HG02870 (cell line): ENCODE data around the gene CDK11A.
"Not testable (repeated sequence)": the region's sequence is repeated elsewhere in the genome, so short reads cannot be mapped to it uniquely, and the experiment has no call there.

Experiments
- ATAC-seq: cut with Tn5 transposase; IDR thresholded peaks from one replicate; pipeline ENCODE4 v1.9.1; 2021; ENCODE audit warnings: mild to moderate bottlenecking, moderate library complexity; ENCODE audit not compliant: unreplicated experiment

CDK11A gene

DNA sequence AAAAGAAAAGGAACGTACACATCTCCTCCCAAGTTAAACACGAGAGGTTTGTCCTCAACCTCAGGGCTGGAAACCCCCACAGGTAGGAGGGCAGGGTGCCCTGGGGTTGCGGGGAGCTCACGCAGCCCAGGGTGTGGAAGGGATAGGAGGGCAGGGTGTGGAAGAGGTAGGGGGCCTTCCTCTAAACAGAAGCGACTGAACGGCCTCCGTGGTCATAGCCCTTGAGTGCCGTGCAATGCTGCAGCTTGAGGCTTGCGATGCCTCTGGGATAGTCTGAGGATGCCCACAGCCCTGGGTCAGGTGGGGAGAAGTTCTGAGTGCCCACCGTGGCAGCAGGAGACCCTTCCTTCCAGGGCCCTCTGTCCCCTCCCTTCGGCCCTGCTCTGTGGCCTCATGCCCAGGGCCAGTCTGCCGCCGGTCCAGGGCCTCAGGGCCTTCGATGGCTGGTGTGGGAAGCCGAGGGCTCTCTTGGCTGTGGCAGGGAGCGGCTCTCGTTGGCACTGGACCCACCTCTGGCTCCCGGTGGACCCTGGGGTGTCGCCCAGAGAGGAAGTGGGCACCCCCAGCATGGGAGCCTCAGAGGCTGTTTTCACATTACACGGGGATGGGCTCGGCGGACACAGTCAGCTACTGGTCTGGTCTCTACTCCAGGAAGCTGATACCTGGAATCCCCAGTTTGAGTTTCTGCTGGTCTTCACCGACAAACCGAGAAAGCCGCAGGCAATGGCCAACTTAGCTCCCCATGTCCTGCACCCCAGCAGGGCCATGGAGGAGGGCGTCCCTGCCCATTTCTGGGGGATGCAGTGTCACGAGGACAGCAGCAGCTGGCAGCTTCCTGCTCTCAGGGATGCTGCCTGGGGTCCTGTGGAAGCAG, 59.0 kb downstream of the CDK11A start:
- ATAC-seq, result no peak

DNA sequence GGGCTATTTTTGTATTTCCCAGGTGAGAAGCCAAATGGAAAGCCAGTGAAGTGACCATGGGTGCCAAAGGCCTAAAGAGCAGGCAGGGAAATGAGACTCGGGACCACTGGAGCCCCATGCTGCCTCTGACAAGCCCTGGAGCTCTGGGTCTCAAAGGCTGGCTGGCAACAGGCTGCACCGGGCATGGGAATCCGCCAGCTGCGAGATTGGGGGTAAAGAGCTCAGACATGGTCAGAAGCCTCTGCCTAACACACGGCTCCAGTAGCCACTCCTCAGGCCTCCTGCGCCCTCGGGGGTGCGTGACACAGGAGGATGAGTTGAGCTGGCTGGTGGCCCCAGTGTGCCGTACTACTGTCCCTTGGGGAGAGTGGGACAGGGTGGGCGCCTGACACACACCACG, 59.8 kb downstream of the CDK11A start:
- not testable (repeated sequence) for ATAC-seq

DNA sequence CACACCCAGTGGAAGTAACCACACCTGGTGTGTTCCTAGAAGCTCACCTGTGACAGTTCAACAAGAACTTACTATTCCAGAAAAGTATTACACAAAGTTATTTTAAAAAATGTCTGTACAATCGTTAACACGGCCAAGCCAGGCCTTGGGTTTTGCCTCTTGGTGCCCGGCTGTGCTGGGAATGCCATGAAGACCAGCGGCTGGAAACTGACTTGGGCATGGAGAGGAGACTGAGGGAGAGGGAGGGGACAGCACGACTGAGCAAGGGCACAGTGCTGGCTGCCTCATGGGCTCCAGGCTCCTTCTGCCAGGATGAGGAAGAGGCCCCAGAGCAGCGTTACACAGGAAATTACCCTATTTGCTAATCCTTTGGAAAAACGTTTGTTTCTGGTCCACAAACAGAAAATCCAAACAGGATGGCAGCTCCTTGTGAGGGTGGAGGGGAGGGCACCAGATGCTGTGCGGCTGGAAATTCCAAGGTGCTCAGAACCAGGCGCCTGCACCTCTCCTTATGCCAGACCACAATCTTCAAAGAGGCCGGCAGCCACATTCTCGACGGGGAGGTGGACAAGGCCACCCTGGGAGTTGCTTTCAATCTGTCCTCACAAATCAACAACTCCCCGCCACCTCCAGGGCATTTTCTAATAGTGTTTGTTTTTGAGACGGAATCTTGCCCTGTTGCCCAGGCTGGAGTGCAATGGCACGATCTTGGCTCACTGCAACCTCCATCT, 61.2 kb downstream of the CDK11A start:
- ATAC-seq, result not testable (repeated sequence)

DNA sequence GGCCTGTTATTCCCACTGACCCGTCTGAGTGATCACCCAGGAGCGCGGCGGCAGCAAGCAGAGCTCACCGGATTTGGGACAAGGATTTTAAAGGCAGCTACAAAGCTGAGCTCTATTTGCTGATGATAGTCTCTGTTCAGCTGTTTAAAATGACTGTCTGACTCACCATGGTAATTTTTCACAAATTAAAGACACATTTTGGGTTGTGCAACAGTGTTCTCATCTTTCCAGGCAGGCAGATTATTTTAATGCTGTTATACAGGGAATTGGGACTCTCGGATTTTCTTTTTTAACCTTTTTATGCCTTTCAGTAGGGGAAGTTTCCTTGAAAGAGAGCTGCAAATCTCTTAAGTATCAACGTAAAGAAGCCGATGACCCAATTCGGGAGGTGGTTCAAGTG, 61.8 kb downstream of the CDK11A start:
- ATAC-seq, result not testable (repeated sequence)

DNA sequence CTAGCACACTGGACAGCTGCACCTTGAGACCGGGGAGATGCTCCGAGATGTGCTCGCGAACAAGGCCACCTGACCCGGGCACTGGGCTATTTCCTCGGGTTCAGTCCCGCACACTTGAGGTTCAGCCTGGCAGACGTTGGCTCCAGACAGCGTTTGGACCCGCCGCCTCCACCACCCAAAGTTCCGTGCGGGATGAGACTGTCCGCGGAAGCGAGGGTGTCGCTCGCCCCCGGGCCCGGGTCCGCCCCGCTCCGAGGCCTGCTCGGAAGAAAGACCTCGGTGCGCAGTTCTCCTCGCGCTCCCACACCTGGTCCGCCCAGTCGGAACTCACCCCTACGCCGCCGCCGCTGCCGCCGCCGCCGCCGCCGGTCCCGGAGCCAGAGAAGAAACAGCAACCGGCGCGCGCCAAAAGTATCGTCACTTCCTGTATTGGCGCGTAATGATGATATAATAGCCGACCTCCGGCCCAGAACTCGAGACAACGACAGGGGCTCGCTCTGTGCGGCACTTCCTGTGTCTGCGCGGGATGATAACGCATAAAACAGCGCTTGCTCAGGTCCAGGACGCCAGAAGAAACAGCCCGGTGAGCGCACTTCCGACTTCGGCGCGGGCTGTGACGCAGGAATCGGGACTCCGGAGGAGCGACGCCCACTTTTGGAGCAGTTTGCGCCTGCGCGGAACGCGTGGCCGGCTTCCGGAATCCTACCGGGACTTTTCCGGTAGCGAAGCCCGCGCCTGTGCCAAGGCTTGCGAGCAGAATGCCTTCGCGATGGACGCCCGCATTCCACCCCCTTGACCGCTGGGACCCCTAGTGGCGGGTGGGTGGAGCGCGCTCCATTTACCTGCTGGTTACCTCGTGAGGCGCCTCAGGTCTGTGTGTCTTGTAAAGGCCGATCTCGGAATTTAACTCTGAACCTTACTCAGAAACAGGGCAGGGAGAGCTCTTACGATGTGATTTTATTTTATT, 65.3 kb downstream of the CDK11A start, which contains the start of gene CDK11B:
CDK11B (minus strand) TSS at position 422 of the 967 bp plus-strand sequence. CDS start 1,519 bp downstream, outside the sequence.
- peak; percentile 81 for ATAC-seq
